Right kidney (tissue), 1 donor: ENCODE data around the gene YWHAH.

Source experiments
- DNase-seq: peaks from one replicate; pipeline ENCODE4 v3.0.0-alpha.2; 2016

YWHAH gene

GRCh38 chr22:31921106-31921505 is 23.2 kb upstream of the YWHAH start:
- DNase-seq = no peak

GRCh38 chr22:31922534-31922933 is 21.8 kb upstream of the YWHAH start:
- DNase-seq = no peak

- DNase-seq = no peak
Observed at GRCh38 chr22:31923136-31923535, 21.2 kb upstream of the YWHAH start.

- DNase-seq = peak; percentile 32
Observed at GRCh38 chr22:31923747-31924146, 20.6 kb upstream of the YWHAH start.

- no peak for DNase-seq
Observed at GRCh38 chr22:31925056-31925455, 19.3 kb upstream of the YWHAH start.

GRCh38 chr22:31926024-31926423 is 18.3 kb upstream of the YWHAH start:
- no peak for DNase-seq

- DNase-seq = no peak
Observed at GRCh38 chr22:31926969-31927368, 17.4 kb upstream of the YWHAH start.

- DNase-seq = no peak
Observed at GRCh38 chr22:31927562-31927961, 16.8 kb upstream of the YWHAH start.

- DNase-seq = peak; percentile 39
Observed at GRCh38 chr22:31929167-31929930, 15.0 kb upstream of the YWHAH start.

- no peak for DNase-seq
Observed at GRCh38 chr22:31932863-31933262, 11.5 kb upstream of the YWHAH start.

- no peak for DNase-seq
Observed at GRCh38 chr22:31933406-31933805, 10.9 kb upstream of the YWHAH start.

- no peak for DNase-seq
Observed at GRCh38 chr22:31933816-31934482, 10.4 kb upstream of the YWHAH start.

GRCh38 chr22:31935961-31936635 is 8.2 kb upstream of the YWHAH start:
- no peak for DNase-seq

GRCh38 chr22:31937341-31937740 is 7.0 kb upstream of the YWHAH start:
- no peak for DNase-seq

- no peak for DNase-seq
Observed at GRCh38 chr22:31938296-31938695, 6.0 kb upstream of the YWHAH start.

- no peak for DNase-seq
Observed at GRCh38 chr22:31940506-31940905, 3.8 kb upstream of the YWHAH start.

- DNase-seq = no peak
Observed at GRCh38 chr22:31942091-31942490, 2.2 kb upstream of the YWHAH start.

- DNase-seq = no peak
Observed at GRCh38 chr22:31943206-31943977, 943 bp upstream of the YWHAH start.

GRCh38 chr22:31944700-31945442 is 536 bp downstream of the YWHAH start:
- peak; percentile 73 for DNase-seq

GRCh38 chr22:31945443-31945855 is 1.1 kb downstream of the YWHAH start:
- no peak for DNase-seq

GRCh38 chr22:31945971-31946680 is 1.8 kb downstream of the YWHAH start:
- DNase-seq = no peak
